Ascending aorta (tissue), 2 donors: ENCODE data around the gene CTAGE1. TPM values are rescaled to one million over a fixed set of nuclear protein-coding genes. Genes with fewer than 3 reads are reported as not detected.

ENCODE experiments used
- DNase-seq, 2 donors: peaks; one replicate each; pipeline ENCODE4 v3.0.0-alpha.2; 2019; ENCODE audit warnings: low spot score in 2 of 2
- H3K27ac ChIP-seq, 2 donors: fragments of 200-600 bp; sonication (generic); one replicate each; pipeline ENCODE4 v1.5.1; 2016 to 2017; ENCODE audit warnings: mild to moderate bottlenecking in 1 of 2
- H3K27me3 ChIP-seq: fragments of 200-600 bp; sonication (generic); one replicate; pipeline ENCODE4 v1.5.1; 2017
- H3K36me3 ChIP-seq, 2 donors: fragments of 200-600 bp; sonication (generic); one replicate each; pipeline ENCODE4 v1.5.1; 2016
- H3K4me1 ChIP-seq, 2 donors: fragments of 200-600 bp; sonication (generic); one replicate each; pipeline ENCODE4 v1.5.1; 2016 to 2017; ENCODE audit warnings: mild to moderate bottlenecking in 1 of 2
- H3K4me3 ChIP-seq, 2 donors: fragments of 200-600 bp; sonication (generic); one replicate each; pipeline ENCODE4 v1.5.1; 2016 to 2017; ENCODE audit warnings: mild to moderate bottlenecking in 1 of 2
- H3K9me3 ChIP-seq, 2 donors: fragments of 200-600 bp; sonication (generic); one replicate each; pipeline ENCODE4 v1.5.1; 2016
- CTCF ChIP-seq, 3 experiments: fragments of 200-600 bp in 2 of 3; fragments of 450-650 bp in 1 of 3; sonication (generic) in 2 of 3; IDR thresholded peaks; one replicate each; pipeline ENCODE4 v1.5.1; 2016 to 2019; ENCODE audit warnings: antibody characterized with exemption in 3 of 3, mild to moderate bottlenecking in 1 of 3, moderate library complexity in 1 of 3
- intact Hi-C: fragments of 100-400 bp; cut with DNase I; formaldehyde crosslinking; loops from one replicate; pipeline ENCODE4 v1.15.1; 2023
- total RNA-seq: library from RNA; depleted of rRNA; stranded (reverse); fragments of >200 nt; gene quantifications from one replicate; pipeline ENCODE4 v1.1.0, GENCODE V29; 2016

The CTAGE1 gene
- total RNA-seq, 1 donor from 2014 or later: not detected

- DNase-seq: no peak
- no peak overlapping the region for H3K4me3 ChIP-seq
- H3K27me3 ChIP-seq: no peaks in the 10 kb centered on the region
- TF ChIP-seq CTCF (IDR thresholded peaks at IDR 0.05): no peak
- intact Hi-C loops: no loop called here
- peak overlapping the region; percentile 50 to 57 for H3K27ac ChIP-seq
- H3K36me3 ChIP-seq: no peaks in the 10 kb centered on the region
- peaks cover 13 to 32% of the 10 kb centered on the region in 2 donors for H3K4me1 ChIP-seq
- no peaks in the 10 kb centered on the region for H3K9me3 ChIP-seq
These were observed 10.3 kb upstream of the CTAGE1 start for GRCh38 chr18:22427822-22428549.

- H3K27ac ChIP-seq: no peak overlapping the region
- H3K4me3 ChIP-seq: no peak overlapping the region
- TF ChIP-seq CTCF (IDR thresholded peaks at IDR 0.05): no peak
- peaks cover 8 to 28% of the 10 kb centered on the region in 2 donors for H3K4me1 ChIP-seq
- H3K27me3 ChIP-seq: no peaks in the 10 kb centered on the region
- intact Hi-C loops: loop anchor here (5.0 kb wide), 2 partner anchors 37 to 257 kb away; partner anchors contain the start of gene GATA6
- no peak for DNase-seq
- no peaks in the 10 kb centered on the region for H3K36me3 ChIP-seq
- no peaks in the 10 kb centered on the region for H3K9me3 ChIP-seq
These were observed 6.8 kb upstream of the CTAGE1 start for GRCh38 chr18:22424565-22424963.

GRCh38 chr18:22423878-22424564, 6.3 kb upstream of the CTAGE1 start:
- Histone ChIP-seq H3K4me1 (peaks cover 8 to 28% of the 10 kb centered on the region in 2 donors), H3K27me3 (no peaks in the 10 kb centered on the region), H3K9me3 (no peaks in the 10 kb centered on the region), H3K36me3 (no peaks in the 10 kb centered on the region), H3K4me3 (no peak overlapping the region), H3K27ac (peak overlapping the region; percentile 71)
- no peak for TF ChIP-seq CTCF (IDR thresholded peaks at IDR 0.05)
- DNase-seq: no peak
- intact Hi-C loops: loop anchor here (2.0 to 5.0 kb wide), 4 partner anchors 37 to 257 kb away; partner anchors contain the start of gene GATA6

- H3K36me3 ChIP-seq: no peaks in the 10 kb centered on the region
- TF ChIP-seq CTCF (IDR thresholded peaks at IDR 0.05): no peak
- no peaks in the 10 kb centered on the region for H3K27me3 ChIP-seq
- no peak overlapping the region for H3K4me3 ChIP-seq
- H3K9me3 ChIP-seq: no peaks in the 10 kb centered on the region
- peak in 1 of 2 donors; percentile 80 for DNase-seq
- H3K4me1 ChIP-seq: peaks cover 8 to 26% of the 10 kb centered on the region in 2 donors
- intact Hi-C loops: loop anchor here (2.0 to 5.0 kb wide), 4 partner anchors 36 to 256 kb away; partner anchors contain the start of gene GATA6
- peak overlapping the region; percentile 71 for H3K27ac ChIP-seq
These were observed 5.3 kb upstream of the CTAGE1 start for GRCh38 chr18:22422909-22423548.

- intact Hi-C loops: loop anchor here (5.0 kb wide), 2 partner anchors 33 to 253 kb away; partner anchors contain the start of gene GATA6
- DNase-seq: no peak
These were observed 2.9 kb upstream of the CTAGE1 start for GRCh38 chr18:22420652-22421051.

More at GRCh38 chr18:22420652-22421051, 2.9 kb upstream of the CTAGE1 start:
- Histone ChIP-seq H3K27me3 (no peaks in the 10 kb centered on the region), H3K4me1 (peaks cover 3 to 11% of the 10 kb centered on the region in 2 donors), H3K4me3 (no peak overlapping the region), H3K27ac (no peak overlapping the region), H3K9me3 (no peaks in the 10 kb centered on the region), H3K36me3 (no peaks in the 10 kb centered on the region)
- no peak for TF ChIP-seq CTCF (IDR thresholded peaks at IDR 0.05)
